HFF-Myc (cell line): ENCODE results near the gene ZDHHC18.

Experiments used
- DNase-seq: peaks from one replicate; pipeline ENCODE4 v3.0.0-alpha.2; 2011; ENCODE audit warnings: low read depth; ENCODE audit errors: extremely low read depth
- H3K4me3 ChIP-seq: replicated peaks from 2 replicates; pipeline ENCODE4 v1.5.1; 2011; ENCODE audit warnings: low read depth, mild to moderate bottlenecking, control low read depth, low read length
- CTCF ChIP-seq: IDR thresholded peaks from 2 replicates; pipeline ENCODE4 v1.5.1; 2012; ENCODE audit warnings: mild to moderate bottlenecking, low read depth, low read length, control low read depth; ENCODE audit errors: missing control alignments

Gene ZDHHC18

GRCh38 chr1:26824731-26825130 lies 1.8 kb upstream of the ZDHHC18 start:
- no peak for TF ChIP-seq CTCF
- H3K4me3 ChIP-seq, result no peak overlapping the region
- DNase-seq, result no peak

- no peak for DNase-seq
- no peak for TF ChIP-seq CTCF
- H3K4me3 ChIP-seq, result peak overlapping the region; percentile 66
Observed at GRCh38 chr1:26827106-26827604, 667 bp downstream of the ZDHHC18 start.

GRCh38 chr1:26827663-26828062 lies 1.2 kb downstream of the ZDHHC18 start:
- no peak for TF ChIP-seq CTCF
- H3K4me3 ChIP-seq, result peak overlapping the region; percentile 66
- no peak for DNase-seq

- peak overlapping the region; percentile 66 for H3K4me3 ChIP-seq
- DNase-seq, result no peak
- no peak for TF ChIP-seq CTCF
Observed at GRCh38 chr1:26828411-26828991, 2.0 kb downstream of the ZDHHC18 start.

GRCh38 chr1:26829184-26829911 lies 2.9 kb downstream of the ZDHHC18 start:
- TF ChIP-seq CTCF, result no peak
- H3K4me3 ChIP-seq, result peak overlapping the region; percentile 66; the same call in 1 of the 2 replicates
- no peak for DNase-seq

GRCh38 chr1:26831059-26831458 lies 4.6 kb downstream of the ZDHHC18 start:
- no peak for DNase-seq
- no peak for TF ChIP-seq CTCF
- H3K4me3 ChIP-seq, result no peak overlapping the region
